Middle frontal gyrus (tissue), 1 donor: Measurements from ENCODE around the gene RNF123.

Experiments
- DNase-seq: peaks from one replicate; pipeline ENCODE4 v3.0.0-alpha.2; 2015; ENCODE audit warnings: low spot score; ENCODE audit errors: extremely low spot score

The RNF123 gene

GRCh38 chr3:49658711-49659110 is 30.6 kb upstream of the RNF123 start:
- no peak for DNase-seq

- no peak for DNase-seq
Observed at GRCh38 chr3:49659756-49660155, 29.6 kb upstream of the RNF123 start.

GRCh38 chr3:49661281-49661680 is 28.1 kb upstream of the RNF123 start:
- DNase-seq: no peak

GRCh38 chr3:49662021-49662420 is 27.3 kb upstream of the RNF123 start:
- DNase-seq: no peak

GRCh38 chr3:49662720-49663413 is 26.5 kb upstream of the RNF123 start:
- no peak for DNase-seq

GRCh38 chr3:49663831-49664230 is 25.5 kb upstream of the RNF123 start:
- DNase-seq: no peak

GRCh38 chr3:49664300-49664699 is 25.1 kb upstream of the RNF123 start:
- DNase-seq: no peak

- DNase-seq: no peak
Observed at GRCh38 chr3:49665822-49666519, 23.4 kb upstream of the RNF123 start.

- no peak for DNase-seq
Observed at GRCh38 chr3:49666592-49666991, 22.8 kb upstream of the RNF123 start.

GRCh38 chr3:49667701-49668413 is 21.5 kb upstream of the RNF123 start:
- DNase-seq: no peak

GRCh38 chr3:49668414-49668797 is 21.0 kb upstream of the RNF123 start:
- DNase-seq: no peak

- no peak for DNase-seq
Observed at GRCh38 chr3:49668861-49669260, 20.5 kb upstream of the RNF123 start.

- no peak for DNase-seq
Observed at GRCh38 chr3:49669352-49669751, 20.0 kb upstream of the RNF123 start.

- DNase-seq: no peak
Observed at GRCh38 chr3:49670940-49671290, 18.4 kb upstream of the RNF123 start.

- peak; percentile 39 for DNase-seq
Observed at GRCh38 chr3:49671291-49672288, 17.8 kb upstream of the RNF123 start.

GRCh38 chr3:49673121-49673714 is 16.1 kb upstream of the RNF123 start:
- DNase-seq: no peak

GRCh38 chr3:49673715-49674496 is 15.5 kb upstream of the RNF123 start, which contains the start of gene APEH:
Gene APEH (plus strand): TSS chr3:49674351. CDS start chr3:49674402, 51 bp downstream.
- peak; percentile 88 for DNase-seq

GRCh38 chr3:49674497-49674983 is 14.8 kb upstream of the RNF123 start:
- no peak for DNase-seq

GRCh38 chr3:49675912-49676311 is 13.4 kb upstream of the RNF123 start:
- DNase-seq: no peak
